Stomach (tissue), 9 donors: ENCODE results near the gene HAT1. TPM values are rescaled to one million over a fixed set of nuclear protein-coding genes. Genes with fewer than 3 reads are reported as not detected.

ENCODE experiments used
- DNase-seq, 2 donors: peaks; one replicate each; pipeline versions ENCODE4 v3.0.0 to v3.0.0-alpha.2; 2013 to 2019
- H3K27ac ChIP-seq, 5 donors: fragments of 200-600 bp in 4 of 5; sonication (generic) in 4 of 5; one replicate each; pipeline ENCODE4 v1.5.1; 2013 to 2019; ENCODE audit warnings: mild to moderate bottlenecking in 1 of 5, moderate library complexity in 1 of 5
- H3K27me3 ChIP-seq, 3 donors: fragments of 200-600 bp; sonication (generic); one replicate each; pipeline ENCODE4 v1.5.1; 2017 to 2019; ENCODE audit warnings: mixed run types in 1 of 3
- H3K36me3 ChIP-seq, 4 donors: fragments of 200-600 bp; sonication (generic); 1 replicate in 3 of 4; 2 replicates in 1 of 4; pipeline ENCODE4 v1.5.1; 2016 to 2019
- H3K4me1 ChIP-seq, 4 donors: fragments of 200-600 bp; sonication (generic); one replicate each; pipeline ENCODE4 v1.5.1; 2016 to 2019
- H3K4me3 ChIP-seq, 4 donors: fragments of 200-600 bp; sonication (generic) in 3 of 4; one replicate each; pipeline ENCODE4 v1.5.1; 2016 to 2019; ENCODE audit warnings: mild to moderate bottlenecking in 1 of 4
- H3K9me3 ChIP-seq, 4 donors: fragments of 200-600 bp; sonication (generic); one replicate each; pipeline ENCODE4 v1.5.1; 2016 to 2019
- CTCF ChIP-seq, 7 experiments: fragments of 450-650 bp in 4 of 7; fragments of 200-600 bp in 3 of 7; sonication (generic) in 3 of 7; IDR thresholded peaks; one replicate each; pipeline ENCODE4 v1.5.1; 2016 to 2019; ENCODE audit warnings: antibody characterized with exemption in 7 of 7, control low read depth in 2 of 7, mild to moderate bottlenecking in 1 of 7
- EP300 ChIP-seq: sonication (generic); formaldehyde crosslinking; IDR thresholded peaks from one replicate; pipeline ENCODE4 v1.6.1; 2017; ENCODE audit warnings: antibody characterized with exemption
- POLR2A ChIP-seq, 4 donors: fragments of 450-650 bp; IDR thresholded peaks; one replicate each; pipeline ENCODE4 v1.6.1; 2016; ENCODE audit warnings: antibody characterized with exemption in 4 of 4, control low read depth in 2 of 4, mild to moderate bottlenecking in 1 of 4, moderate library complexity in 1 of 4
- POLR2AphosphoS5 ChIP-seq, 3 donors: sonication (generic); formaldehyde crosslinking; IDR thresholded peaks; one replicate each; pipeline ENCODE4 v1.6.1; 2016; ENCODE audit warnings: antibody characterized with exemption in 3 of 3
- WGBS, 5 donors: extraction: QIAGEN DNeasy Blood & Tissue Kit in 3 of 5; methylation state at CpG; one replicate each; pipeline versions ENCODE4 v1.1.5 to v1.1.7; 2013 to 2018; 5-methylcytosine and 5-hydroxymethylcytosine counted together
- intact Hi-C: fragments of 100-400 bp; cut with DNase I; formaldehyde crosslinking; loops from one replicate; pipeline ENCODE4 v1.15.1; 2023; ENCODE audit warnings: low total_unique reads
- polyA plus RNA-seq, 3 donors: library from polyadenylated mRNA; stranded (reverse); fragments of 200-250 nt; gene quantifications; one replicate each; pipeline ENCODE4 v1.2.3, GENCODE V29; 2013
- total RNA-seq, 5 donors: library from RNA; depleted of rRNA; stranded (reverse); fragments of >200 nt; gene quantifications; one replicate each; pipeline versions ENCODE4 v1.1.0 to v1.2.3, GENCODE V29; 2014 to 2016
- donor health status: healthy with polysubstance abuse.
- donor health status: Bipolar disorder and iron deficiency.
- donor health status: healthy.

HAT1 gene
- total and polyA plus RNA-seq, 8 donors = 2.9 to 59.8 (median 26.6) TPM

- H3K4me1 ChIP-seq = no peaks in the 10 kb centered on the region
- 87 to 93% (median 92%) methylated on average over 3 of the region's 3 CpGs for WGBS, 5 donors
- H3K27me3 ChIP-seq = no peaks in the 10 kb centered on the region
- H3K27ac ChIP-seq = no peak overlapping the region
- H3K36me3 ChIP-seq = peaks cover 10 to 48% (median 42%) of the 10 kb centered on the region in 4 donors
- DNase-seq = no peak
- H3K9me3 ChIP-seq = no peaks in the 10 kb centered on the region
- TF ChIP-seq POLR2AphosphoS5 (IDR thresholded peaks at IDR 0.05) (no peak), POLR2A (IDR thresholded peaks at IDR 0.05) (no peak), CTCF (IDR thresholded peaks at IDR 0.05) (no peak), EP300 (no peak)
- intact Hi-C loops = no loop called here
- H3K4me3 ChIP-seq = no peak overlapping the region
These were observed 43.0 kb downstream of the HAT1 start for GRCh38 chr2:171965238-171965637.

- Histone ChIP-seq H3K36me3 (peaks cover 10 to 53% (median 42%) of the 10 kb centered on the region in 4 donors), H3K4me1 (no peaks in the 10 kb centered on the region), H3K4me3 (no peak overlapping the region), H3K27ac (no peak overlapping the region), H3K27me3 (no peaks in the 10 kb centered on the region), H3K9me3 (no peaks in the 10 kb centered on the region)
- WGBS, 5 donors = 92 to 98% (median 96%) methylated on average over 3 of the region's 3 CpGs
- intact Hi-C loops = no loop called here
- TF ChIP-seq CTCF (IDR thresholded peaks at IDR 0.05) = no peak
- no peak for TF ChIP-seq POLR2A (IDR thresholded peaks at IDR 0.05)
- no peak for DNase-seq
These were observed 43.4 kb downstream of the HAT1 start for GRCh38 chr2:171965661-171966060.

GRCh38 chr2:171966235-171966634 is 44.0 kb downstream of the HAT1 start:
- intact Hi-C loops = no loop called here
- Histone ChIP-seq H3K4me3 (no peak overlapping the region), H3K27me3 (no peaks in the 10 kb centered on the region), H3K9me3 (no peaks in the 10 kb centered on the region), H3K36me3 (peaks cover 15 to 58% (median 48%) of the 10 kb centered on the region in 4 donors), H3K4me1 (no peaks in the 10 kb centered on the region), H3K27ac (no peak overlapping the region)
- WGBS, 5 donors = 95 to 98% (median 96%) methylated on average over 8 of the region's 8 CpGs
- no peak for DNase-seq
- no peak for TF ChIP-seq CTCF (IDR thresholded peaks at IDR 0.05)
- no peak for TF ChIP-seq EP300
- no peak for TF ChIP-seq POLR2A (IDR thresholded peaks at IDR 0.05)
- no peak for TF ChIP-seq POLR2AphosphoS5 (IDR thresholded peaks at IDR 0.05)

GRCh38 chr2:171966688-171967087 is 44.4 kb downstream of the HAT1 start:
- Histone ChIP-seq H3K9me3 (no peaks in the 10 kb centered on the region), H3K36me3 (peaks cover 17 to 63% (median 51%) of the 10 kb centered on the region in 4 donors), H3K27me3 (no peaks in the 10 kb centered on the region), H3K4me1 (no peaks in the 10 kb centered on the region), H3K27ac (no peak overlapping the region), H3K4me3 (no peak overlapping the region)
- intact Hi-C loops = no loop called here
- no peak for TF ChIP-seq POLR2A (IDR thresholded peaks at IDR 0.05)
- no peak for TF ChIP-seq EP300
- no peak for TF ChIP-seq CTCF (IDR thresholded peaks at IDR 0.05)
- TF ChIP-seq POLR2AphosphoS5 (IDR thresholded peaks at IDR 0.05) = no peak
- no peak for DNase-seq

GRCh38 chr2:171968509-171968908 is 46.2 kb downstream of the HAT1 start:
- Histone ChIP-seq H3K27me3 (no peaks in the 10 kb centered on the region), H3K36me3 (peaks cover 17 to 74% (median 60%) of the 10 kb centered on the region in 4 donors), H3K27ac (no peak overlapping the region), H3K4me1 (no peaks in the 10 kb centered on the region), H3K4me3 (no peak overlapping the region), H3K9me3 (no peaks in the 10 kb centered on the region)
- DNase-seq = no peak
- TF ChIP-seq POLR2AphosphoS5 (IDR thresholded peaks at IDR 0.05) (no peak), CTCF (IDR thresholded peaks at IDR 0.05) (no peak), EP300 (no peak), POLR2A (IDR thresholded peaks at IDR 0.05) (no peak)
- intact Hi-C loops = no loop called here
